Measurements from ENCODE around the gene ZNHIT1. TPM values are rescaled to one million over a fixed set of nuclear protein-coding genes. Genes with fewer than 3 reads are reported as not detected.

ZNHIT1 gene
- total and polyA plus RNA-seq, 2 of the 8 experiments (the other 6 are each of a cell fraction or from before 2014, with no cell fraction given): 38.2 to 61.7 TPM

DNA sequence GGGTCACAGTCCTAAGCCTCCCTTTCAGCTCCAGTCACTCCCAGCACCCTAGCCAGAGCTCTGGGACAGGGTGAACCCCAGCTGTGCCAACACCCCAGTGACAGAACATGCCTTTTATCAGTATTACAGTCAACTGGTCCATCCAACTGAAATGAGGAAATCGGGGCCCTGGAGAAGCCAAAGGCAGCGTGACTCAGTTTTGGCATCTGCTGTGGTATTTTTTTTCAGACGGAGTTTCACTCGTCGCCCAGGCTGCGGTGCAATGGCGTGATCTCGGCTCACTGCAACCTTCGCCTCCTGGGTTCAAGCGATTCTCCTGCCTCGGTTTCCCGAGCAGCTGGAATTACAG, 23.0 kb downstream of the ZNHIT1 start:
- Histone ChIP-seq H3K56ac (replicated peaks; ENCODE audit: insufficient read length, low read depth, low read length) (no peak overlapping the region), H2BK15ac (ENCODE audit: low read length) (no peak overlapping the region), H3K36me3 (ENCODE audit: control insufficient read depth in 2 of 4, insufficient read depth in 4 of 4, low read length in 3 of 4) (peaks cover 0 to 2% (median 0%) of the 10 kb centered on the region in 4 experiments; a peak in 3 of 8 replicates), H3K27me3 (replicated peaks in 1 of 4; ENCODE audit: control insufficient read depth in 3 of 4, extremely low read depth in 1 of 4, insufficient read depth in 3 of 4, low read length in 3 of 4) (no peaks in the 10 kb centered on the region), H3K14ac (ENCODE audit: insufficient read length) (no peak overlapping the region), H3K23me2 (ENCODE audit: low read depth, low read length) (peaks cover 9% of the 10 kb centered on the region), H3K4me3 (ENCODE audit: extremely low read depth in 1 of 4, insufficient read depth in 2 of 4, low read depth in 3 of 4, low read length in 4 of 4) (no peak overlapping the region), H2BK5ac (ENCODE audit: low read depth, low read length) (no peak overlapping the region), H2AFZ (ENCODE audit: low read length) (no peak overlapping the region), H4K91ac (replicated peaks; ENCODE audit: insufficient read length, low read length) (no peak overlapping the region), H3K18ac (ENCODE audit: extremely low read depth, low read length) (no peak overlapping the region), H3K23ac (ENCODE audit: insufficient read length) (no peak overlapping the region), H3K4me1 (replicated peaks in 1 of 4; ENCODE audit: control insufficient read depth in 3 of 4, insufficient read depth in 4 of 4, low read length in 3 of 4) (peaks cover 0 to 9% (median 4%) of the 10 kb centered on the region in 4 experiments; a peak in 5 of 7 replicates), H3K9ac (replicated peaks in 1 of 4; ENCODE audit: extremely low read depth in 1 of 4, low read depth in 3 of 4, low read length in 3 of 4) (no peak overlapping the region), H2BK20ac (ENCODE audit: low read length) (no peak overlapping the region), H3K4ac (replicated peaks; ENCODE audit: insufficient read length, low read depth, low read length) (no peak overlapping the region), H4K8ac (ENCODE audit: extremely low read depth, insufficient read depth, low read length) (no peak overlapping the region), H2BK120ac (replicated peaks; ENCODE audit: low read depth, low read length) (no peak overlapping the region), H2AK5ac (ENCODE audit: low read depth, low read length) (no peak overlapping the region), H4K5ac (ENCODE audit: insufficient read length, low read depth, low read length) (no peak overlapping the region), H3K27ac (ENCODE audit: low read depth, low read length) (no peak overlapping the region), H2BK12ac (ENCODE audit: low read depth, low read length) (no peak overlapping the region), H3K79me1 (ENCODE audit: low read depth, low read length) (peaks cover 6% of the 10 kb centered on the region; the same call in 1 of the 2 replicates), H3K79me2 (ENCODE audit: control insufficient read depth in 1 of 2, insufficient read depth in 2 of 2, low read length in 2 of 2) (peaks cover 0 to 20% of the 10 kb centered on the region in 2 experiments; a peak in 1 of 4 replicates), H3K9me3 (ENCODE audit: insufficient read depth in 2 of 2, low read depth in 1 of 2, low read length in 1 of 2) (no peaks in the 10 kb centered on the region), H4K20me1 (replicated peaks in 1 of 2; ENCODE audit: control insufficient read depth in 1 of 2, insufficient read depth in 2 of 2, low read length in 2 of 2) (peaks cover 0 to 12% of the 10 kb centered on the region in 2 experiments), H3K4me2 (ENCODE audit: insufficient read depth in 1 of 2, low read depth in 2 of 2, low read length in 2 of 2) (no peak overlapping the region)
- ChIA-PET POLR2A (ENCODE audit: partially characterized antibody) (interaction anchor here (1.3 to 1.6 kb wide), 2 partner anchors 11 to 23 kb away, joined by 3 to 4 read pairs; partner anchors contain the start of gene ZNHIT1), CTCF (ENCODE audit: partially characterized antibody) (interaction anchor here (1.1 to 1.4 kb wide), 3 partner anchors 18 to 52 kb away, joined by 3 to 4 read pairs (median 4); no protein-coding TSS in a partner anchor)
- DNase-seq (ENCODE audit: low read depth in 1 of 2, low spot score in 2 of 2) (no peak), FAIRE-seq (no peak)
- TF ChIP-seq, protein P1, sequence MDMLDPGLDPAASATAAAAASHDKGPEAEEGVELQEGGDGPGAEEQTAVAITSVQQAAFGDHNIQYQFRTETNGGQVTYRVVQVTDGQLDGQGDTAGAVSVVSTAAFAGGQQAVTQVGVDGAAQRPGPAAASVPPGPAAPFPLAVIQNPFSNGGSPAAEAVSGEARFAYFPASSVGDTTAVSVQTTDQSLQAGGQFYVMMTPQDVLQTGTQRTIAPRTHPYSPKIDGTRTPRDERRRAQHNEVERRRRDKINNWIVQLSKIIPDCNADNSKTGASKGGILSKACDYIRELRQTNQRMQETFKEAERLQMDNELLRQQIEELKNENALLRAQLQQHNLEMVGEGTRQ (IDR thresholded peaks at IDR 0.05; ENCODE audit: low read length): no peak
- no peak for TF ChIP-seq BACH1 (IDR thresholded peaks at IDR 0.05; ENCODE audit: low read length)
- no peak for TF ChIP-seq KDM1A (IDR thresholded peaks at IDR 0.05; ENCODE audit: borderline replicate concordance, low read length)
- no peak for TF ChIP-seq TEAD4 (IDR thresholded peaks at IDR 0.05; ENCODE audit: low read depth, low read length)
- TF ChIP-seq SUZ12 (IDR thresholded peaks at IDR 0.05; ENCODE audit: low read length): no peak
- WGBS, 2 experiments (ENCODE audit: extremely low coverage in 1 of 2, insufficient coverage in 1 of 2, insufficient read length in 1 of 2, insufficient replicate concordance in 2 of 2, low coverage in 1 of 2, low lambda C conversion rate in 2 of 2, missing lambda C conversion rate in 1 of 2): 95% methylated on average over 12 of the region's 12 CpGs; no CpG with 5 or more reads in 1 of the 2 experiments
